UCSD-AML1 (cell line): Measurements from ENCODE around the gene IL17RD.
"Not testable (repeated sequence)": the region's sequence is repeated elsewhere in the genome, so short reads cannot be mapped to it uniquely, and the experiment has no call there.

Experiments
- DNase-seq: peaks from one replicate; lab custom pipeline; 2025; ENCODE audit not compliant: unreplicated experiment; lab: John Stamatoyannopoulos, UW

Gene IL17RD

DNA sequence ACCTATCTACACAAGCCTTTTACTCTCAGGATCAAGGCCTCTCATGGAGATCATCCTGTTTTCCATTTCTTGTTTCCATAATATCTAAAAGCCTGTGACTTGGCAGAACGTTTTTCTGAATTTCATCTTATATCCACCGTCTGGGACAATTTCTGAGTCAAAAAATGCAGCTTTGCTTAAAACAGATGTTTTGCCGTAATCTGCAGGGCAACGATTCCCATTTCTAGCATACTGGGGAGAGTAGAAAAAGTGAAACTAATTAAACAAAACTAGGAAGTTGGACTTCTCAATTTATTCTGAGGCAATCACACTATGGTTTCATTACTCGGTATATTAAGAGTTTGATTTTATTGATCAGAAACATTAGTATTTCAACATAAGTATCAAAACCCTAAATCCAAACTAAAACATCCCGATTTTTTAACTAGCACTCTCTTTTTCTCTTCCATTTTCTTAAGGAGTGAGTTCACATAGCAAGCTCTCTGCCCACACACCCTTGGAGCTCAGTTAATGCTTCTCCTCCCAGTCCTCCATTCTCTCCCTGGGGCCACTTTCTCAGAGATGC lies 71.1 kb downstream of the IL17RD start:
- no peak for DNase-seq

DNA sequence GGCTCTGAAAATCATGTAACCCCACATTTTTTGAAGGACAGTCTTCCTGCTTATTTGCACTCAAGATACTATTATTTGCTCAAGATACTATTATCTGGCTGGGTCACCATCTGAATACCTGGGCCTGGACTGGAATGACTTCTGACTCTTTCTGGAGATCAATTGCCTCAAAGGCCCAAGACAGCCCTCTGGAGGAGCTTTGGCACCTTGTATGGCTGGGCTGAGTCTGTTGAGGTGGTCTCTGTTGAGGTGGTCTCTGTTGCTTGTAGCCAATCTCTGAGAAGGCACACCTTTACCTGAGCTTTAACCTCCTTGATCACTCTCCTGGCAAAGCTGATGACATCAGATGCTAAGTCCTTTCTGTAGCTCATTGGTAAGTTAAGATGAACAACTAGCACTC lies 71.7 kb downstream of the IL17RD start:
- no peak for DNase-seq

GRCh38 chr3:57091521-57092273 lies 73.5 kb downstream of the IL17RD start:
- no peak for DNase-seq

DNA sequence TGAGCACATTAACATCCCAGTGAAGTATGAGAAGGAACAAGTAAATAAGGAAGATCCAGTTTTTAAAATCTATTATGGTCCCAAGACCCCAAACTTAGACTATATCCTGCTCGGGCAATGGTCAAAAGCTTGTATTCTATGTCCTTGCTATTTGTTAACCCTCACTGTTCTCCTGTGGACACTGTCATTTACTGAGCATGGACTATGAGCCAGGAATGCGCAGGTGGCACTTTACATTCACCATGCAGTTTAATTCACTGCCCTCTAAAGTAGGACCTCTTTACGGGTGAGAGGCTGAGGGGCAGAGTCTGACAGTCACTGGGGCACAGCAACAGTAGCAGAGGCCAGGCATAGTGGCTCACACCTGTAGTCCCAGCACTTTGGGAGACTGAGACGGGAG lies 76.1 kb downstream of the IL17RD start:
- DNase-seq = no peak

GRCh38 chr3:57088503-57088902 lies 76.7 kb downstream of the IL17RD start:
- no peak for DNase-seq

DNA sequence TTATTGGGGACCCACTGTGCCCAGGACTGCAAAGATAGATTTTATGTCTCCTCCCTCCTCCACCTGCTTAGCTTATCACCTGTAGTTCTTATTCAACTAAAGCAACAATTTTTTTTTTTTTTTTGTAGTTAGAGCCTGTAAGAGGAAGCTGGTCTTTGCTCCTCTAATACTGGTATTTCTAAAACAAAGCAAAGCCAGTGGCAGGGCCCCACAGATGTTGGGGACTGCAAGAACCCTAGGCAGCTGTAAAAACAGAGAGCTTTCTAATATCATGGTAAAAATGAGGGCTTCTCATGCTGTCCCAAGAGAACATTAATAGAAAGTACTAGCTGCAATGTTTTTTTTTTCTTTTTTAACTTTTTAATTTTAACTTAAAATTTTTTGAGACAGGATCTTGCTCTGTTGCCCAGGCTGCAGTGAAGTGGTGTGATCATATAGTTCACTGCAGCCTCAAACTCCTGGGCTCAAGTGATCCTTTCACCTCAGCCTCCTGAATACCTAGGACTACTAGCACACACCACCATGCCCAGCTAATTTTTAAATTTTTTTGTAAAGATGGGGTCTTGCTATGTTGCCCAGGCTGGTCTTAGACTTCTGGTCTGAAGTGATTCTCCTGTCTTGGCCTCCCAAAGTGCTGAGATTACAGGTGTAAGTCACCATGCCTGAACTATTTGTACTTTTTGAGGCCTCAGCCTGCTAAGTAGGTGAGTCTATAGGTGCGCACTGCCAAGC lies 77.6 kb downstream of the IL17RD start:
- DNase-seq = no peak

DNA sequence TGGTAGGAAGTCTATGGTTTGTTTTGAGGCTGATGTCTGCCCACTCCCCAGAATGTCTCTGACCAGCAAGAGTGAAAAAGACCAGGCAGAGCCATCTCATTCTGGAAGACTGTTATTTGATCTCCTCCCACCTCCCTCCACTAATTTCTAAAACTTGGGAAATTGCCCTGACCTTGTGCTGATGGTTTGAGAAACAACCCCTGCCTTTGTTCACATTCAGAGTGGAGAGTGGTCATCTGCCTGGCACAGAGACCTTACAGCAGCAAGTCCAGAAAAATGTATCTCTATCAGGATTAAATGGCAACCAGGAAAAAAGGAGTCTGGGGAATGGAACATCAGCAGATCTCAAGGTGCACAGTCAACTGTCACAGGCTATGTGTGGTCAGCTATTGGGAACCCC lies 79.0 kb downstream of the IL17RD start:
- no peak for DNase-seq

GRCh38 chr3:57085211-57085610 lies 79.9 kb downstream of the IL17RD start:
- no peak for DNase-seq

DNA sequence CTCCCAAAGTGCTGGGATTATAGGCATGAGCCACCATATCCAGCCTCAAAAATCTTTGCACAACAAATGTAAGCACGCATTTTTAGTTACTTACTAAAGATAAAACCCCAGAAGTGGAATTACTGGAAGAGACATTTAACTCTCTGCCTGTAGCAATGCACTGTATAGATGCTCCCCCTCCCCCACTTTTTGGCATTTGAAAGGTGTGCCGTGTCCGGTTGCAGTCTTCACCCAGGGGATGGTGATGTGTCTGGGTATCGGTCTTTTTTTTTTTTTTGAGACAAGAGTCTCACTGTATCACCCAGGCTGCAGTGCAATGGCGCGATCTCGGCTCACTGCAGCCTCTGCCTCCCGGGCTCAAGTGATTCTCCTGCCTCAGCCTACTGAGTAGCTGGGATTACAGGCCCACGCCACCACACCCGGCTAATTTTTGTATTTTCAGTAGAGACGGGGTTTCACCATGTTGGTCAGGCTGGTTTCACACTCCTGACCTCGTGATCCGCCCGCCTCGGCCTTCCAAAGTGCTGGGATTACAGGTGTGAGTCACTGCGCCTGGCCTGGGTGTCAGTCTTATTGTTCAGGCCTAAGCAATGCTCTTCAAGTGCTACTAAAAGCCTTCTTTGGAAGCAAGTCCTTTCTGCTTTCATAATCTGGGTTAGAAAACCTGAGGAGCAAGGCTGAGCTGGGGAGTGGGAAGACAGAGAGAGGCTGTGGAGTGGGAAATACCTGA lies 81.7 kb downstream of the IL17RD start:
- not testable (repeated sequence) for DNase-seq

- DNase-seq = no peak
Observed at GRCh38 chr3:57082481-57082880, 82.7 kb downstream of the IL17RD start.

- DNase-seq = no peak
Observed at GRCh38 chr3:57081173-57081572, 84.0 kb downstream of the IL17RD start.

GRCh38 chr3:57080171-57080570 lies 85.0 kb downstream of the IL17RD start:
- DNase-seq = no peak

DNA sequence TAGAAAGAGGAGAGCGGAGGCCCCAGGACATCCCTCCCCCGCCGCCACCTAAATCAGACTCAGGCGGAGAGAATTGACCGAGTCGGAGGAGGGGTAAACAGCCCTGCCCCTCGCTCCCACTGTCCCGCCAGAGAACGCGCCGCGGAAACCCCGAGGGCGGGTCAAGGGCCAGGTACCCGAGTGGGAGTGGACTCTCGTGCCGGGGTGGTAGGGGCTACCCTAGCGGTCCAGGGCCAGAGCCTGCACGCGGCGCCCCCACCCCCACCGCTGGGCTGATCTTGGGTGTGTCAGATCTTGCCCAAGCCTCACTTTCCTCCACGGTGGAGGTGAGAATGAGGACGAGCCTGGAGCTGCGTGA lies 85.7 kb downstream of the IL17RD start:
- no peak for DNase-seq

GRCh38 chr3:57078635-57079473 lies 86.3 kb downstream of the IL17RD start:
- DNase-seq = no peak

DNA sequence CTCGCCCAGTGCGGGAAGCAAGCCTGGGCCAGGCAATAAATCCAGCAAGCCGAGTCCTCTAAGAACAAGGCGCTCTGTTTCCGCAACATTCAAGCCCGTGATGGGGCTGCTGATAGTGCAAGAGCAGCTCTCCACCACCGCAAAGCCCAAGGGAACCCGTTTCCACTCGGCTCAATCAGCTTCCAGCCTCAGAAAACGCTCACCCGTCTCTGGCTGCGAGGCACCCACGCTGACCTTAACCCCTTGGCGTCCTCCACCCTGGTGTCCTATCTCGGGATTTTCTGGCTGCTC lies 86.9 kb downstream of the IL17RD start:
- peak; percentile 38 for DNase-seq

GRCh38 chr3:57077630-57078343 lies 87.4 kb downstream of the IL17RD start:
- DNase-seq = no peak

- no peak for DNase-seq
Observed at GRCh38 chr3:57076422-57076951, 88.7 kb downstream of the IL17RD start.

DNA sequence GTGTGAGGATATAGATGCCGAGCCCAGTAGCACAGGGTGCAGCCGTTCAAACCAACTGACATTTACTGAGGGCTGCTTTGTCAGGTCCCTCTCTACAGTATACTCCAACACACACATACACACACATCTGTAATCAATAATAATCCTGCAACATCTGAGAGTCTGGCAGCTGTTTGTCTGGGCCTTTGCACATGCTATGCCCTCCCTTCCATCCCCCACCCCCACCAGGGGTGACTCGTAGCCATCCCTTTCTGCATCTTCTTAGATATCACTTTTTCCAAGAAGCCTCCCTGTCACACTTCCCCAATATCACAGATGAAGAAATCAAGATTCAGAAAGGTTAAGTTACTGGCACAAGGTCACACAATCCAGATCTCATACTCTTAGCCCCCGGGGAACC lies 91.0 kb downstream of the IL17RD start:
- no peak for DNase-seq

DNA sequence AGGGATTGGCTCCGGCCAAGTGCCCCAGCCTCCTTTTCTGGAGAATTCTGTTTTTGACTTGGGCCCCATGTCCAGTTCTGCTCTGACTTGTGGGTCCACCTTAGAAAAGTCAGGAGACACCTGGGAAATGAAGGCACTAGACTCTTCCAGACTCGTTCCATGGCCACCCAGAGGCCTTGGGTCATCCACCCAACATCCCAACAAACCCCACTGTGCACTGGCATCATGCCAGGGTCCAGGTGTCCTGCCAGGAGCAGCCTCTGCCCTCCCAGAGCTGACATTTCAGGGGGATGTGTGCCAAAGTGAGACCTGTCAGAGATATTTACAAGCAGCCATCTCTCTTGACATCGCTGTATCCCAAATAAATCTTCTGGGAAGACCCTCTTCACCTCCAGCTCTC lies 91.5 kb downstream of the IL17RD start:
- DNase-seq = no peak

- DNase-seq = no peak
Observed at GRCh38 chr3:57069503-57069902, 95.7 kb downstream of the IL17RD start.
